Activated CD8-positive, alpha-beta memory T cell treated with anti-CD3 and anti-CD28 coated beads, Interleukin-2, amount 10 ng/mL, durations not matched to agents 7 days and 5 days (primary cell): ENCODE data around the gene CREB5. TPM values are rescaled to one million over a fixed set of nuclear protein-coding genes. Genes with fewer than 3 reads are reported as not detected.

Experiments used
- ATAC-seq: fragments of 150-1000 bp; cut with Tn5 transposase; one replicate; pipeline ENCODE4 v1.10.0; 2021; ENCODE audit warnings: moderate library complexity
- CTCF ChIA-PET: fragments of 350-600 bp; sonication (Branson Sonifier 250); formaldehyde crosslinking; loops from one replicate; lab custom pipeline; 2021; ENCODE audit warnings: antibody characterized with exemption; lab: Charles Lee
- DNase-seq: peaks from one replicate; pipeline ENCODE4 v3.0.0-alpha.2; 2020
- H3K27ac Mint-ChIP-seq: one replicate; pipeline ENCODE4 v1.8.0; 2021; ENCODE audit warnings: mild to moderate bottlenecking, mixed read lengths
- H3K27me3 Mint-ChIP-seq: one replicate; pipeline ENCODE4 v1.8.0; 2021; ENCODE audit warnings: mixed read lengths
- H3K36me3 Mint-ChIP-seq: one replicate; pipeline ENCODE4 v1.8.0; 2021; ENCODE audit warnings: mild to moderate bottlenecking, mixed read lengths
- H3K4me1 Mint-ChIP-seq: one replicate; pipeline ENCODE4 v1.8.0; 2021; ENCODE audit warnings: mixed read lengths
- H3K4me3 Mint-ChIP-seq: one replicate; pipeline ENCODE4 v1.8.0; 2021; ENCODE audit warnings: mild to moderate bottlenecking, moderate library complexity, mixed read lengths
- H3K9me3 Mint-ChIP-seq: one replicate; pipeline ENCODE4 v1.8.0; 2022; ENCODE audit warnings: low read depth, mixed read lengths
- total RNA-seq, 2 experiments: library from RNA; stranded (reverse); gene quantifications; one replicate each; pipeline ENCODE4 v1.2.3, GENCODE V29; 2021

Gene CREB5
- total RNA-seq, 2 experiments from 2014 or later, result not detected

DNA sequence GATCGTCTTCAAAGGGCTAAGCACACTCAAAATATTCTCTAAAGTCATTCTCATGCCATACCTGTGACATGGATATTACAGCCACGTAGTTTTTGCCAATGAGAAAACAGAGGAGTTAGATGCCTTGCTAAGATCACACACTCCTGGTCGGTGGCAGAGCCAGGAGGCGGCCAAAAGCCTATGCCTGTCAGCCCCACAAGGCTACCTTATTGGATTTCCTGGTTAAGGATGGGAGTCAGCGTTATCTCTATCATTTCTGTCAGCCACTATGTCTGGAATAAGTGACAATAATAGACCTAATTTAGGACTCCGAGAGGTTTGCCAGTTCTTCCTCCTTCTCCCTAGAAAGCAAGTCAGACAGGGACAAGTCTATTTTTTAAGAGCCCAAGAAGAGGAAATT, 295.0 kb downstream of the CREB5 start:
- CTCF ChIA-PET, result no interaction called here
- DNase-seq, result no peak
- no peaks in the 10 kb centered on the region for H3K36me3 Mint-ChIP-seq
- no peaks in the 10 kb centered on the region for H3K27me3 Mint-ChIP-seq
- no peaks in the 10 kb centered on the region for H3K4me1 Mint-ChIP-seq
- H3K9me3 Mint-ChIP-seq, result no peaks in the 10 kb centered on the region
- no peak for ATAC-seq
- no peak overlapping the region for H3K27ac Mint-ChIP-seq
- no peak overlapping the region for H3K4me3 Mint-ChIP-seq

DNA sequence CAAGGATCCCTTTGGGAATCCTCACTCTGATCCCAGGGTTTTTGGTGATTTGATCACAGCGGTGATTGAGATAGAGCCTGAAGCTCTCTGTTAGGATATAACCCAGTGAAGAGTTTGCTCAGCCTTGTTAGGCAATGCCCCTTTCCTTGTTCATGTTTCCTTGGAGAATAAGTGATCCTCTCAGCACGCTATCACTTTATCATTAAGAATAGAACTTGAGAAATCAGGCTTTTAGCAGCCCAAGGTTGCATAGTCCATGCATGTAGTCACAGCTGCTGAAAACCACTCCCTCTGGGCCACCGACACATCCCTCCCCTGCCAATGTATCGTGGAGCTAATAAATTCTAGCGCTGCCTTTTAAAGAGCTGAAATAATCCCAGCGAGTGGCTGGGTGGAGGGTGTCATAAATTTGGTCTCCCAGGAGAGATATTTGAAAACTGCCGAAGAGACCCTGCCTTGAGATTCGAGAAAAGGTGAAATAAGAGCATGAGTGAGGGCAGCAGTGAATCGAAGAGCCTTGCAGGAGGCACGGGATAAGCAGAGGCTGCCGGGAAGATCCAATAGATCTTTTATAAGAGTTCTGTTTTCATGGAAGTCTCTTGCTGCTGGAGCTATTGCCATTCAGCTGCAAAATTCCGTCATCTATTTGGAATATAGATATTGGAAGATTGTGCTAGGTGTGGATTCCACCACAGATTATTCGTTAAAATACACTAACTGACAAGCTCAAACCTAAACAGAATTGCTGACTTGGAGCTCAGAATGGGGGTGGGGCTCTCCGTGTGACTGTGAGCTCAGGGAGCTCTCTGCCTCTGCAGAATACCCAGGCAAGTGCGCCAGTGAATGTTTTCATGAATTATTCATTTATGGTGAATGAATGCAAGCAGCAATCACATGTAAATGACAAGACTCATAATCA, 296.0 kb downstream of the CREB5 start:
- Mint-ChIP-seq H3K4me3 (no peak overlapping the region), H3K36me3 (no peaks in the 10 kb centered on the region), H3K27me3 (no peaks in the 10 kb centered on the region), H3K4me1 (no peaks in the 10 kb centered on the region), H3K9me3 (no peaks in the 10 kb centered on the region), H3K27ac (no peak overlapping the region)
- DNase-seq (no peak), ATAC-seq (no peak)
- CTCF ChIA-PET, result no interaction called here

DNA sequence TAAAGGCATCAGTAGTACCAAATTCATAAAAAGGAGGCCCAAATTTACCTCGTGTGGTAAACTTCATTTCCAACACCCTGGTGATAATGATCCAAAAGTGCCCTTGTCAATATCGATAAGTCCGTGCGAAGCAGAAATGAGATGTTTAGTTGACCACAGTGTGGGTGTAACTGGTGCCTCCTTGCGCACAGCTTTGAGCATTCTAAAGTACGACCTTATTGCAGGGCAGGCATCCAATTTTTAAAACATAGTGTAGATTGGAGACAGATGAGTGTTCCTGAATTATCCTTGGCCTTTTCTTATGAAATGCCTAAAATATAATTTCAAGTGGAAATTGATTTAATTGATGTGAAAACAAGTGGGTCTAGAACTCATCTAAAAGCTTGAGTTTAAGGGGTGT, 297.4 kb downstream of the CREB5 start:
- Mint-ChIP-seq H3K36me3 (no peaks in the 10 kb centered on the region), H3K4me1 (no peaks in the 10 kb centered on the region), H3K4me3 (no peak overlapping the region), H3K27me3 (no peaks in the 10 kb centered on the region), H3K9me3 (no peaks in the 10 kb centered on the region), H3K27ac (no peak overlapping the region)
- DNase-seq (no peak), ATAC-seq (no peak)
- CTCF ChIA-PET, result no interaction called here

DNA sequence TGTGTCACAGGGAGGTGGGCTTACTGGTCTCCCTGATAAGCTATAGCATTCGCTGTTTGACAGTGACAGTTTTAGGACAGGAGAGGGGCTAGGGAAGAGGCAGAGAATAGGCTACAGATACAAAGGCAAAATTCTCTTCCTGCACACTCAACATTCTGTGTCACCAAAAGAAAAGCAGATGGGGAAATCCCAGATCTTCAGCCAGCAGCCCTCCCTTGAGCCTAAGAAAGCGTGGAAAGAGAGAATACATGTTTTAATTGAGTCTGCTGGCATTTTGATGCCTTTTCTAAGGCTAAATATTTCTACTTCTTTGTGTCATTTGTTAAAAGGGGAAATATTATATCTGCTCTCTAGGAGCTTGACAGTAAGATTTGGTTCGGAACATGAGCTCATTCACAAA, 298.8 kb downstream of the CREB5 start:
- Mint-ChIP-seq H3K27me3 (no peaks in the 10 kb centered on the region), H3K27ac (no peak overlapping the region), H3K36me3 (no peaks in the 10 kb centered on the region), H3K9me3 (no peaks in the 10 kb centered on the region), H3K4me1 (no peaks in the 10 kb centered on the region), H3K4me3 (no peak overlapping the region)
- CTCF ChIA-PET, result interaction anchor here (0.6 kb wide), 1 partner anchor 21 kb away, joined by 3 read pairs; no protein-coding TSS in a partner anchor
- DNase-seq (no peak), ATAC-seq (no peak)

DNA sequence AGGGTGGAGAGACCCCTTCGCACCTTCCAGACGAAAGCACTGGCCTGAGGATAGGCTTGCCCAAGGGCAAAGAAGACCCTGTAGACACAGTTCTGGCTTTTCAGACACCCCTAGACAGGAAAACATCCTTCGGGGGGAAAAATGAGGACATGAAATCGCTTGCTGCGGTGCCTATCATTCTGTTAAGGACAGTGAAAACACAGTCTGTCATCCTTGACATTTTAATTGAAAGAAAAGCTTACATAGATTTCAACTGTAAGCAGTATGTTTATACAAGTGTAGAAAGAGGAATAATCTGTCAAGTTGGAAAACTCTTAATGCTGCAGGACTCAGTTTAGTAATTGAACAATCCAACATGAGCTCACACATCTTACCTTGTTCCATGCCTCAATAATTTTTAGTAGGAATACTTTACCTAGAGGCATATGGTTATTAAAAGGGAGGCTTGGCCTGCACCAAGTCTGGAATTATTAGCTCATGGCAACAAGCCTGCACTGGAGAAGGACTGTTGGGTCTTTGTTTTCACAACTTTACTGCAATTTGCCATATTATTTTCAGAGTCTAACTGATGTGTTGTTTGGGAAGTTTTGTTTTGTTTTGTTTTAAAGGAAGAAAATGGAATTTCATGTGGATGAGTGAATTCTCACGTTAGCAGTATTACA, 302.3 kb downstream of the CREB5 start:
- Mint-ChIP-seq H3K27me3 (no peaks in the 10 kb centered on the region), H3K36me3 (no peaks in the 10 kb centered on the region), H3K27ac (no peak overlapping the region), H3K4me1 (no peaks in the 10 kb centered on the region), H3K9me3 (no peaks in the 10 kb centered on the region), H3K4me3 (no peak overlapping the region)
- no peak for ATAC-seq
- CTCF ChIA-PET, result no interaction called here
- DNase-seq, result no peak

DNA sequence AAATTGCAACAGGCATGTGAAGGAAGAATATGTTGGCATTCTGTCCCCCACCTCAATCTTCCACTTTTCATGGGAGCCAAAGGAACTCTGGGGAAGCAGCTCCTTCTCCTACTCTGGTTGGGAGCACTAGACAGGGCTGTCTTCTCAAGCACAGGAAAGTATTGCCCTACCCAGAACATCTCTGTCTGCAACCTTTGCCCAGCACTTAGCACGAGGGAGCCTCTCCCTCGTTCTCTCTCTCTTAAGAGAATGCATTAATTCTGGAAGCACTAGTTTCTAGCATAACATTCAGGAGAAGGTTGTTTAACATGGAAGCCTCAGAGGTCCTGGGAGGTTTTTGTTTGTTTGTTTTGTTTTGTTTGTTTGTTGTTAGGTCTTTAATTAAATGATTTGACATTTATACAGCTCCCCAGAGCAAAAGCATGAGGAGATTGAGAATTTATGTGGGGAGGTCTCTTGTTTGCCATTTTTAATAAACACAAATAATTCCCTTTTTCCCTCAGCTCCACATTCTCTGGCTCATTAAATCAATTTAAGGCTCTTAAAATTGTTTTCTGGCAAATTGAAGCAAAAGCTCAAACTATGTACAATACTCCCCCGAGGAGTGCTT, 305.2 kb downstream of the CREB5 start:
- Mint-ChIP-seq H3K4me3 (no peak overlapping the region), H3K27ac (no peak overlapping the region), H3K4me1 (no peaks in the 10 kb centered on the region), H3K27me3 (no peaks in the 10 kb centered on the region), H3K36me3 (no peaks in the 10 kb centered on the region), H3K9me3 (no peaks in the 10 kb centered on the region)
- no peak for ATAC-seq
- CTCF ChIA-PET, result no interaction called here
- no peak for DNase-seq

DNA sequence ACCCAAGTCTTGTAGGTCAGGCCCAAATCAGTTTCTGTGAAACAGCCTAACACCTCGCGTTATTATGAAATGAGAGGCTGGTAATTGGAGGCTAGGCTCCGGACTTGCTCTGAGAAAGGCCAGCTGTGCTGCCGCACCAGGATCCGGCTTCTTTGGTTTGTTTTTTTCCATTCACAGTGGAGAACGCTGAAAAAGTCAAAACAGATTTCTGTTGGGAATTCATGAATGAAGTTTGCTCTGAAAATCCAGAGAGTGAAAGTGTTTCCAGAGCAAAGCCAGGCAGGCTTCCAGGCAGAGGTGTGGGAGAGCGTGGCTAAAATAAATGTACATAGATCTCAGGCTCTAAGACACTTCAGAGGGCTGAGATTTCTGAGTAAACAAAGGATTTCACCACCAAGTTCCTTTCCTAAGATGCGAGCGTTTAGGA, 305.8 kb downstream of the CREB5 start:
- DNase-seq, result no peak
- Mint-ChIP-seq H3K4me1 (no peaks in the 10 kb centered on the region), H3K27me3 (no peaks in the 10 kb centered on the region), H3K36me3 (no peaks in the 10 kb centered on the region), H3K9me3 (no peaks in the 10 kb centered on the region), H3K27ac (no peak overlapping the region), H3K4me3 (no peak overlapping the region)
- no peak for ATAC-seq
- CTCF ChIA-PET, result no interaction called here

DNA sequence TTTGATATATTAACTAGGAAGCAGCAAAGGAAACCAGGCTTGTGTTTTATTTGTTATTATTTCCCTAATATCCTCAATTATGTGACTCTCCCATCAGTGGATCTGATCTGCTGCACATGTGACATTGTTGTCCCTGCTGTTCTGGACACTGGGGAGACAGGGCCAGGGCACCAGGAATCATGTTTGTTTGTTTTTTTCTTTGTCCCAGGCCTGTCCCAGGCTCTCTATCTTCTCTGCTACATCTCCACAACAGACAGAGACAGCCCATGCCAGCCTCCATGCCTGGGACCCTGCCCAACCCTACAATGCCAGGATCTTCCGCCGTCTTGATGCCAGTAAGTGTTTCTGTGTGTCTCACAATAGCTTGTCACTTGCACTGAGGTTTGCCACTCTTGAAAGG, 306.2 kb downstream of the CREB5 start:
- ATAC-seq (no peak), DNase-seq (no peak)
- Mint-ChIP-seq H3K9me3 (no peaks in the 10 kb centered on the region), H3K4me3 (no peak overlapping the region), H3K36me3 (no peaks in the 10 kb centered on the region), H3K27ac (no peak overlapping the region), H3K27me3 (no peaks in the 10 kb centered on the region), H3K4me1 (no peaks in the 10 kb centered on the region)
- CTCF ChIA-PET, result no interaction called here

DNA sequence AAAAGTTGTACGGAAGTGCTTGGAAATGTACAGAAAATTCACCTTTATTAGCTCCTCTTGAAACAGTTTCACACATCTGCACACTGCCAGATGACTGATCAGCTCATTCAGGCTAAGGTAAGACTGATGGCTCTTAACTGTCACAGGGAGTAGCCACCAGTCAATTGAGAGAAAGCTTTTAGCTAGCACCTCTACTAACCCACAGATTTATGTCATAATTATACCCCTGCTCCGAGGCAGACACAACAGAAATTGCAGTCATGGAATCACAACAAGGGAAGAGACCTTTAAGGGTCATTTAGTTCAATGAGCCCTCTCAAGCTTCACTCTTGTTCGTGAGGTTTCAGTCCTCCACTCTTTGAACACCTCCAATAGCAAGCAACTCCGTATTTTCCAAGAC, 310.4 kb downstream of the CREB5 start:
- Mint-ChIP-seq H3K36me3 (no peaks in the 10 kb centered on the region), H3K4me3 (no peak overlapping the region), H3K4me1 (no peaks in the 10 kb centered on the region), H3K27me3 (no peaks in the 10 kb centered on the region), H3K9me3 (no peaks in the 10 kb centered on the region), H3K27ac (no peak overlapping the region)
- ATAC-seq (no peak), DNase-seq (no peak)
- CTCF ChIA-PET, result no interaction called here

DNA sequence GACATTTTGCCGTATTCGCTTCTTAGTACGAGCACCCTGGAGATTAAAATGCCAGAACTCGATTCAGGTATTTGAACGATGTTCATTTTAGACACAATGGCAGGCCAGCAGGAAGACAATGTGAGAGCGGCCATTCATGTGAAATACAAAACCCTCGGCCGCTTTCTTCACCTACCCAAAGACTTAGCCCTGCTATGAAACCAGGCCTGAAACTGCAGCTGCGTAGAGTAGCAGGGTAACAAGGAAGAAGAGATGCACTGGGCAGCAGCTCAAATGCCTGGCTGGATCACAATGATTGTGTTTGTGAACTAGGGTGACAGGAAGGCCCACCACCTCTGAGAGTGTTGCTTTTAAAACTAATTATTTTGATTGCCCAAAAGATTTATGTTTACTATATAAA, 311.0 kb downstream of the CREB5 start:
- no peak overlapping the region for H3K4me3 Mint-ChIP-seq
- H3K27ac Mint-ChIP-seq, result no peak overlapping the region
- no peaks in the 10 kb centered on the region for H3K36me3 Mint-ChIP-seq
- H3K9me3 Mint-ChIP-seq, result no peaks in the 10 kb centered on the region
- H3K27me3 Mint-ChIP-seq, result no peaks in the 10 kb centered on the region
- ATAC-seq (no peak), DNase-seq (no peak)
- no peaks in the 10 kb centered on the region for H3K4me1 Mint-ChIP-seq
- CTCF ChIA-PET, result no interaction called here

DNA sequence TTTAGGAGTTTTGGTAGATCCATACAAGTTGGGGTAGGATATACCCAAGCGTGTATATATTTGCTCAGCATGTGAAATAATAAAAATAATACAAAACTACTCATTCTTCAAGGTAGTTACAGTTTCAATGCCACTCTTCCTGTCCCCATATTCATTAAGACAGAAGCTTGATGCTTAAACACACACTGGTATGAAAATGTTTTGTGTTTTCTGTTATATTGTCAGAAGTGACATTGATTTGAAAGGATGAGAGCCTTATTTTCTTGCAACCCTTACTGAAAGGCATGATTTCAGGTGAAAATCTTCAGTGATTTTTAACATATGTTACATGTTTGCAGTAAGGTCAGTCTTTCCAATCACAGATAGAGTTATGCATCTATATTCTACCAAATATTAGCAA, 312.2 kb downstream of the CREB5 start:
- Mint-ChIP-seq H3K36me3 (no peaks in the 10 kb centered on the region), H3K4me1 (no peaks in the 10 kb centered on the region), H3K27me3 (no peaks in the 10 kb centered on the region), H3K9me3 (no peaks in the 10 kb centered on the region), H3K4me3 (no peak overlapping the region), H3K27ac (no peak overlapping the region)
- ATAC-seq (no peak), DNase-seq (no peak)
- CTCF ChIA-PET, result no interaction called here

DNA sequence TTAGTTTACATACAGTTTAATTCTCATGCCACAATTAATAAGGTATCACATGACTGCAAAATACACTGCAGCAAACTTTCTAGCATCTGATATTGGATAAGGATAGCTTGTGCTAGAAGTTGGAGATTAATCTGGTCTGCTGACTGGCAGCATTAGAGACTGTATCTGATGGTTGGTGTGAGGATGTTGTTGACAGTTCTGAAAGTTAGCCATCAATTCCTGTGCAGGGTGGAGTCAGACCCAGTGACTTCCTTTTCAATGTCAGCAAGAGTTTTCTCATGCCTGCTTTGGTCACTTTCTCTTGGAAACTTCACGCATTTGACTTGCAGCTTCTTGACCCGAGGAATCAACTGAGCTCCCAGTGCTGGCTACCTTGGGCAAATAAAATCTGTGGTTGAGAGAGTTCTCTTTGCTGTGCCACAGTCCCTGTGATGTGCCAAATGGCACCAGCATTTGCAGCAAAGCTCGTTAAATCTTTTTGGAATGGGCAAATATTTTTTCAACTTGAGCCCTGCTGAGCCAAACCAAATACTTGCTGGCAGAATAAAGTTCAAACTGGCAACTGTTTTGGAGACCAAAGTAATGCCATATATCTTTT, 312.8 kb downstream of the CREB5 start:
- CTCF ChIA-PET, result no interaction called here
- ATAC-seq, result no peak
- no peaks in the 10 kb centered on the region for H3K9me3 Mint-ChIP-seq
- no peak overlapping the region for H3K4me3 Mint-ChIP-seq
- DNase-seq, result no peak
- H3K27me3 Mint-ChIP-seq, result no peaks in the 10 kb centered on the region
- no peak overlapping the region for H3K27ac Mint-ChIP-seq
- H3K36me3 Mint-ChIP-seq, result no peaks in the 10 kb centered on the region
- no peaks in the 10 kb centered on the region for H3K4me1 Mint-ChIP-seq

DNA sequence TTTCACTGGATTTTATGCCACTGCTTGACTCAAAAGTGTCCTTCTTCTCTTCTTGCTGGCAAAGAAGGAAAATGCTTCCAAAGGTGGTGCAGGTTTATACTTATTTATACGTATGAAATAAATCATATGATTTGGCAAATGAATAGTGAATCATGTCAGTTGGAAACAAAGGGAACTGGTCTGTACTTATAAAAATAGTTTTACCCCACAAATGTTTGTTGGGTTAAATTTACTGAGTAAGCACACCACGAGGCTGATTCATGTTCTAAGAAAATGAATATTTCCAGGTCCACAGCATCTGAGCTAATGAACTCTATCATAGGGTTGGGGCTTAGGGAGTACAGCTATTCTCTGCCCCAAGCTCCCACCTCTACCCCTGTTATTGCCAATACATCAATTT, 313.6 kb downstream of the CREB5 start:
- no peaks in the 10 kb centered on the region for H3K36me3 Mint-ChIP-seq
- no peaks in the 10 kb centered on the region for H3K4me1 Mint-ChIP-seq
- no peaks in the 10 kb centered on the region for H3K9me3 Mint-ChIP-seq
- H3K27me3 Mint-ChIP-seq, result no peaks in the 10 kb centered on the region
- CTCF ChIA-PET, result no interaction called here
- ATAC-seq (no peak), DNase-seq (no peak)
- H3K27ac Mint-ChIP-seq, result no peak overlapping the region
- H3K4me3 Mint-ChIP-seq, result no peak overlapping the region
